Liver (tissue), 9 donors: Measurements from ENCODE around the gene CDK19. TPM values are rescaled to one million over a fixed set of nuclear protein-coding genes. Genes with fewer than 3 reads are reported as not detected.
A peak's percentile ranks its signal among the peaks of the same experiment; 100 is the strongest.

ENCODE experiments used
- DNase-seq: peaks from one replicate; pipeline ENCODE4 v3.0.0-alpha.2; 2017; ENCODE audit warnings: low spot score
- H3K27ac ChIP-seq, 2 donors: one replicate each; pipeline ENCODE4 v1.7.0; 2013; ENCODE audit warnings: inconsistent platforms in 2 of 2, low read length in 2 of 2, control low read depth in 1 of 2, low read depth in 1 of 2, mild to moderate bottlenecking in 1 of 2
- H3K27me3 ChIP-seq, 4 donors: one replicate each; pipeline versions ENCODE4 v1.6.1 to v1.7.0; 2013; ENCODE audit warnings: low read length in 3 of 4, inconsistent platforms in 1 of 4, mild to moderate bottlenecking in 1 of 4, moderate library complexity in 1 of 4; ENCODE audit not compliant: control insufficient read depth in 4 of 4, insufficient read depth in 4 of 4
- H3K36me3 ChIP-seq, 4 donors: one replicate each; pipeline versions ENCODE4 v1.6.1 to v1.7.0; 2013; ENCODE audit warnings: low read length in 3 of 4, mild to moderate bottlenecking in 3 of 4, low read depth in 1 of 4, moderate library complexity in 1 of 4; ENCODE audit not compliant: control insufficient read depth in 4 of 4, insufficient read depth in 3 of 4
- H3K4me1 ChIP-seq, 4 donors: one replicate each; pipeline versions ENCODE4 v1.6.1 to v1.7.0; 2013; ENCODE audit warnings: low read length in 3 of 4, mild to moderate bottlenecking in 3 of 4, moderate library complexity in 1 of 4; ENCODE audit not compliant: control insufficient read depth in 4 of 4, insufficient read depth in 4 of 4
- H3K4me3 ChIP-seq, 3 donors: one replicate each; pipeline versions ENCODE4 v1.6.1 to v1.7.0; 2013; ENCODE audit warnings: low read length in 3 of 3, control low read depth in 1 of 3, low read depth in 1 of 3, mild to moderate bottlenecking in 1 of 3
- H3K9ac ChIP-seq, 2 donors: one replicate each; pipeline ENCODE4 v1.7.0; 2013; ENCODE audit warnings: low read length in 2 of 2, mild to moderate bottlenecking in 2 of 2, moderate library complexity in 2 of 2, control low read depth in 1 of 2, low read depth in 1 of 2
- H3K9me3 ChIP-seq, 4 donors: one replicate each; pipeline versions ENCODE4 v1.6.1 to v1.7.0; 2013; ENCODE audit warnings: low read length in 3 of 4; ENCODE audit not compliant: control insufficient read depth in 4 of 4
- ATF3 ChIP-seq: IDR thresholded peaks from 2 replicates; pipeline ENCODE4 v1.6.1; 2016; ENCODE audit warnings: antibody characterized with exemption
- CTCF ChIP-seq: fragments of 150-350 bp; IDR thresholded peaks from 2 replicates; pipeline ENCODE4 v1.5.1; 2017; ENCODE audit warnings: improper control_type of control experiment, low read depth, low read length; ENCODE audit not compliant: missing input control
- EGR1 ChIP-seq, 2 donors: IDR thresholded peaks; 2 replicates each; pipeline ENCODE4 v1.6.1; 2016 to 2018; ENCODE audit warnings: antibody characterized with exemption in 2 of 2, low read depth in 2 of 2
- FOXA1 ChIP-seq: IDR thresholded peaks from 2 replicates; pipeline ENCODE4 v1.6.1; 2016; ENCODE audit warnings: antibody characterized with exemption
- FOXA2 ChIP-seq: IDR thresholded peaks from 2 replicates; pipeline ENCODE4 v1.6.1; 2016; ENCODE audit warnings: antibody characterized with exemption
- GABPA ChIP-seq, 2 donors: IDR thresholded peaks in 1 of 2; conservative IDR thresholded peaks in 1 of 2; 2 replicates each; pipeline ENCODE4 v1.6.1; 2016; ENCODE audit warnings: antibody characterized with exemption in 2 of 2, mild to moderate bottlenecking in 1 of 2, moderate library complexity in 1 of 2
- HNF4A ChIP-seq, 2 donors: conservative IDR thresholded peaks; 2 replicates each; pipeline ENCODE4 v1.6.1; 2016; ENCODE audit warnings: antibody characterized with exemption in 2 of 2, mild to moderate bottlenecking in 2 of 2
- HNF4G ChIP-seq: IDR thresholded peaks from 2 replicates; pipeline ENCODE4 v1.6.1; 2016; ENCODE audit warnings: antibody characterized with exemption
- JUND ChIP-seq, 2 donors: IDR thresholded peaks; 2 replicates each; pipeline ENCODE4 v1.6.1; 2016; ENCODE audit warnings: antibody characterized with exemption in 2 of 2
- MAX ChIP-seq: IDR thresholded peaks from 2 replicates; pipeline ENCODE4 v1.6.1; 2016; ENCODE audit warnings: antibody characterized with exemption
- NR2F2 ChIP-seq: IDR thresholded peaks from 2 replicates; pipeline ENCODE4 v1.6.1; 2016; ENCODE audit warnings: antibody characterized with exemption
- RAD21 ChIP-seq, 2 donors: IDR thresholded peaks; 2 replicates each; pipeline ENCODE4 v1.6.1; 2016; ENCODE audit warnings: antibody characterized with exemption in 2 of 2, mild to moderate bottlenecking in 2 of 2
- REST ChIP-seq: IDR thresholded peaks from 2 replicates; pipeline ENCODE4 v1.6.1; 2016; ENCODE audit warnings: antibody characterized with exemption, mild to moderate bottlenecking
- RXRA ChIP-seq, 2 donors: IDR thresholded peaks; 2 replicates each; pipeline ENCODE4 v1.6.1; 2017 to 2018; ENCODE audit warnings: antibody characterized with exemption in 2 of 2, mild to moderate bottlenecking in 1 of 2
- SP1 ChIP-seq: IDR thresholded peaks from 2 replicates; pipeline ENCODE4 v1.6.1; 2018; ENCODE audit warnings: antibody characterized with exemption, mild to moderate bottlenecking
- TAF1 ChIP-seq: conservative IDR thresholded peaks from 2 replicates; pipeline ENCODE4 v1.6.1; 2016; ENCODE audit warnings: antibody characterized with exemption, mild to moderate bottlenecking
- YY1 ChIP-seq: IDR thresholded peaks from 2 replicates; pipeline ENCODE4 v1.6.1; 2016; ENCODE audit warnings: antibody characterized with exemption, mild to moderate bottlenecking
- ZBTB33 ChIP-seq: IDR thresholded peaks from 2 replicates; pipeline ENCODE4 v1.6.1; 2016; ENCODE audit warnings: antibody characterized with exemption
- WGBS: extraction: QIAGEN DNeasy Blood & Tissue Kit; methylation state at CpG from one replicate; pipeline ENCODE4 v1.1.7; 2013; 5-methylcytosine and 5-hydroxymethylcytosine counted together
- polyA plus RNA-seq, 2 donors: library from polyadenylated mRNA; stranded (reverse) in 1 of 2; unstranded in 1 of 2; fragments of 200-250 nt in 1 of 2; fragments of >200 nt in 1 of 2; fragmentation: Nextera tagmentation in 1 of 2; extraction: Ambion mirVana in 1 of 2; gene quantifications; one replicate each; pipeline versions ENCODE4 v1.2.1 to v1.2.3, GENCODE V29; 2013 to 2015
- total RNA-seq, 2 donors: library from RNA; depleted of rRNA; stranded (reverse); fragments of >200 nt; gene quantifications; one replicate each; pipeline ENCODE4 v1.2.3, GENCODE V29; 2014
- donor health status: healthy.
- donor health status: healthy.
- donor health status: healthy.
- donor health status: healthy.
- donor health status: healthy.

Gene CDK19
- total and polyA plus RNA-seq, 4 donors, result 1.8 to 7.6 (median 3.9) TPM

GRCh38 chr6:110738899-110739365 is 76.3 kb downstream of the CDK19 start:
- DNase-seq, result no peak

More at GRCh38 chr6:110738899-110739365, 76.3 kb downstream of the CDK19 start:
- Histone ChIP-seq H3K27me3 (no peaks in the 10 kb centered on the region), H3K9me3 (peaks cover 2 to 8% (median 4%) of the 10 kb centered on the region in 4 donors), H3K4me1 (peaks cover 4 to 8% (median 6%) of the 10 kb centered on the region in 4 donors), H3K36me3 (peaks cover 0 to 7% (median 4%) of the 10 kb centered on the region in 4 donors), H3K9ac (peak overlapping the region in 1 of 2 donors; percentile 67), H3K27ac (peak overlapping the region; percentile 64 to 68), H3K4me3 (peak overlapping the region in 1 of 3 donors; percentile 22)
- WGBS, result 28% methylated on average over 4 of the region's 4 CpGs
- TF ChIP-seq TAF1 (peak; percentile 38), RXRA (IDR thresholded peaks at IDR 0.05) (peak; percentile 93 to 97), FOXA1 (peak; percentile 83), CTCF (peak; percentile 3), REST (peak; percentile 72), EGR1 (IDR thresholded peaks at IDR 0.05; ENCODE audit: low read depth in 2 of 2) (peak; percentile 56 to 90), MAX (peak; percentile 98), GABPA (IDR thresholded peaks at IDR 0.05 in 1 of 2, conservative IDR thresholded peaks at IDR 0.05 in 1 of 2) (peak in 1 of 2 donors; percentile 60), YY1 (peak; percentile 95), RAD21 (IDR thresholded peaks at IDR 0.05) (peak; percentile 70 to 75), HNF4A (conservative IDR thresholded peaks at IDR 0.05) (peak; percentile 94 to 95), HNF4G (peak; percentile 80), JUND (IDR thresholded peaks at IDR 0.05) (peak; percentile 81 to 96), FOXA2 (peak; percentile 76), SP1 (peak; percentile 90), NR2F2 (peak; percentile 67), ATF3 (no peak), ZBTB33 (peak; percentile 88)
